Neural progenitor cell (in vitro differentiated cells): Measurements from ENCODE around the gene C9orf153. TPM values are rescaled to one million over a fixed set of nuclear protein-coding genes. Genes with fewer than 3 reads are reported as not detected.

Experiments
- DNase-seq: peaks from one replicate; pipeline ENCODE4 v3.0.0-alpha.2; 2016; ENCODE audit warnings: low spot score
- H2AFZ ChIP-seq: fragments of 200-600 bp; sonication (generic); replicated peaks from 2 replicates; pipeline ENCODE4 v1.6.1; 2016; ENCODE audit warnings: antibody characterized with exemption
- H3F3A ChIP-seq: fragments of 200-600 bp; sonication (generic); 2 replicates; pipeline ENCODE4 v1.6.1; 2016; ENCODE audit warnings: antibody characterized with exemption, low read depth
- H3K27ac ChIP-seq: fragments of 200-600 bp; sonication (generic); 2 replicates; pipeline ENCODE4 v1.5.1; 2016; ENCODE audit warnings: mild to moderate bottlenecking
- H3K27me3 ChIP-seq: fragments of 200-600 bp; sonication (generic); 2 replicates; pipeline ENCODE4 v1.6.1; 2016; ENCODE audit warnings: mild to moderate bottlenecking, moderate library complexity
- H3K36me3 ChIP-seq: fragments of 200-600 bp; sonication (generic); 2 replicates; pipeline ENCODE4 v1.5.1; 2016
- H3K4me1 ChIP-seq: fragments of 200-600 bp; sonication (generic); 2 replicates; pipeline ENCODE4 v1.6.1; 2016; ENCODE audit warnings: mixed run types
- H3K4me2 ChIP-seq: fragments of 200-600 bp; sonication (generic); 2 replicates; pipeline ENCODE4 v1.6.1; 2016
- H3K4me3 ChIP-seq: fragments of 200-600 bp; sonication (generic); 2 replicates; pipeline ENCODE4 v1.5.1; 2016
- H3K79me2 ChIP-seq: fragments of 200-600 bp; sonication (generic); 2 replicates; pipeline ENCODE4 v1.6.1; 2016; ENCODE audit warnings: low read depth
- H3K9ac ChIP-seq: fragments of 200-600 bp; sonication (generic); 2 replicates; pipeline ENCODE4 v1.6.1; 2016
- H3K9me3 ChIP-seq: fragments of 200-600 bp; sonication (generic); 2 replicates; pipeline ENCODE4 v1.5.1; 2016; ENCODE audit warnings: low read depth
- H4K20me1 ChIP-seq: fragments of 200-600 bp; sonication (generic); 2 replicates; pipeline ENCODE4 v1.6.1; 2016; ENCODE audit warnings: low read depth
- H3K27ac Mint-ChIP-seq: 3 replicates; pipeline ENCODE4 v1.8.0; 2021; ENCODE audit warnings: mixed read lengths
- H3K27me3 Mint-ChIP-seq: 2 replicates; pipeline ENCODE4 v1.8.0; 2022; ENCODE audit warnings: low read depth, mild to moderate bottlenecking, inconsistent platforms, moderate library complexity, mixed read lengths; ENCODE audit not compliant: insufficient read depth
- H3K36me3 Mint-ChIP-seq: 3 replicates; pipeline ENCODE4 v1.8.0; 2021; ENCODE audit warnings: mixed read lengths
- H3K4me1 Mint-ChIP-seq: 3 replicates; pipeline ENCODE4 v1.8.0; 2021; ENCODE audit warnings: mixed read lengths
- H3K4me3 Mint-ChIP-seq: 3 replicates; pipeline ENCODE4 v1.8.0; 2021; ENCODE audit warnings: mild to moderate bottlenecking, moderate library complexity, mixed read lengths
- H3K9me3 Mint-ChIP-seq: 3 replicates; pipeline ENCODE4 v1.8.0; 2020; ENCODE audit warnings: mixed read lengths
- EZH2 ChIP-seq: fragments of 200-600 bp; sonication (generic); IDR thresholded peaks from 2 replicates; pipeline ENCODE4 v1.6.1; 2017; ENCODE audit warnings: antibody characterized with exemption, mild to moderate bottlenecking, moderate library complexity
- EZH2phosphoT487 ChIP-seq: fragments of 200-600 bp; sonication (generic); IDR thresholded peaks from 2 replicates; pipeline ENCODE4 v1.6.1; 2017; ENCODE audit warnings: antibody characterized with exemption
- total RNA-seq: library from RNA; depleted of rRNA; stranded (reverse); fragments of >200 nt; gene quantifications from 2 replicates; pipeline ENCODE4 v1.2.3, GENCODE V29; 2015; ENCODE audit warnings: low replicate concordance
- TF ChIP-seq, protein P1 (sequence below): fragments of 200-600 bp; sonication (generic); IDR thresholded peaks from 2 replicates; pipeline ENCODE4 v1.5.1; 2017; ENCODE audit warnings: antibody characterized with exemption, mild to moderate bottlenecking

C9orf153 gene
- total RNA-seq, 1 donor from 2014 or later, result not detected

DNA sequence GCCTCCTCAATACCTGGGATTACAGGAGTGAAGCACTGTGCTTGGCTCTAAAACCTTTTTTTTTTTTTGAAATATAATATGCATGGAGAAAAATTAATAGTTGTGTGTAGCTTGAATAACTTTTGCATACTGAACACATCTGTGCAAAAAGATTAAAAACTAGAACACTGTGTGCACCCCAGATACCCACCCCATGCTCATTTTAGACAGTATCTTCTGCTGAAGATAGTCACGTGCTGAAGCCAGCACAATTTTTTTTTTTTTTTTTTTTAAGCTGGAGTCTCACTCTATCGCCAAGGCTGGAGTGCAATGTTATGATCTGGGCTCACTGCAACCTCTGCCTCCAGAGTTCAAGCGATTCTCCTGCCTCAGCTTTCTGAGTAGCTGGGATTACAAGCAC lies 39.9 kb downstream of the C9orf153 start:
- H2AFZ ChIP-seq, result no peak overlapping the region
- Mint-ChIP-seq H3K4me1 (no peaks in the 10 kb centered on the region), H3K27me3 (no peaks in the 10 kb centered on the region), H3K27ac (no peak overlapping the region), H3K4me3 (no peak overlapping the region), H3K36me3 (no peaks in the 10 kb centered on the region), H3K9me3 (no peaks in the 10 kb centered on the region)
- TF ChIP-seq EZH2 (no peak), EZH2phosphoT487 (no peak)
- TF ChIP-seq, protein P1, sequence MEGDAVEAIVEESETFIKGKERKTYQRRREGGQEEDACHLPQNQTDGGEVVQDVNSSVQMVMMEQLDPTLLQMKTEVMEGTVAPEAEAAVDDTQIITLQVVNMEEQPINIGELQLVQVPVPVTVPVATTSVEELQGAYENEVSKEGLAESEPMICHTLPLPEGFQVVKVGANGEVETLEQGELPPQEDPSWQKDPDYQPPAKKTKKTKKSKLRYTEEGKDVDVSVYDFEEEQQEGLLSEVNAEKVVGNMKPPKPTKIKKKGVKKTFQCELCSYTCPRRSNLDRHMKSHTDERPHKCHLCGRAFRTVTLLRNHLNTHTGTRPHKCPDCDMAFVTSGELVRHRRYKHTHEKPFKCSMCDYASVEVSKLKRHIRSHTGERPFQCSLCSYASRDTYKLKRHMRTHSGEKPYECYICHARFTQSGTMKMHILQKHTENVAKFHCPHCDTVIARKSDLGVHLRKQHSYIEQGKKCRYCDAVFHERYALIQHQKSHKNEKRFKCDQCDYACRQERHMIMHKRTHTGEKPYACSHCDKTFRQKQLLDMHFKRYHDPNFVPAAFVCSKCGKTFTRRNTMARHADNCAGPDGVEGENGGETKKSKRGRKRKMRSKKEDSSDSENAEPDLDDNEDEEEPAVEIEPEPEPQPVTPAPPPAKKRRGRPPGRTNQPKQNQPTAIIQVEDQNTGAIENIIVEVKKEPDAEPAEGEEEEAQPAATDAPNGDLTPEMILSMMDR, result no peak
- H3K36me3 ChIP-seq, result no peaks in the 10 kb centered on the region
- H3K27me3 ChIP-seq, result no peaks in the 10 kb centered on the region
- no peak overlapping the region for H3K27ac ChIP-seq
- no peak overlapping the region for H3K4me2 ChIP-seq
- no peaks in the 10 kb centered on the region for H3K79me2 ChIP-seq
- no peaks in the 10 kb centered on the region for H4K20me1 ChIP-seq
- H3K9ac ChIP-seq, result no peak overlapping the region
- H3K9me3 ChIP-seq, result no peaks in the 10 kb centered on the region
- DNase-seq, result no peak
- H3K4me1 ChIP-seq, result no peaks in the 10 kb centered on the region
- no peak overlapping the region for H3K4me3 ChIP-seq
- no peaks in the 10 kb centered on the region for H3F3A ChIP-seq

DNA sequence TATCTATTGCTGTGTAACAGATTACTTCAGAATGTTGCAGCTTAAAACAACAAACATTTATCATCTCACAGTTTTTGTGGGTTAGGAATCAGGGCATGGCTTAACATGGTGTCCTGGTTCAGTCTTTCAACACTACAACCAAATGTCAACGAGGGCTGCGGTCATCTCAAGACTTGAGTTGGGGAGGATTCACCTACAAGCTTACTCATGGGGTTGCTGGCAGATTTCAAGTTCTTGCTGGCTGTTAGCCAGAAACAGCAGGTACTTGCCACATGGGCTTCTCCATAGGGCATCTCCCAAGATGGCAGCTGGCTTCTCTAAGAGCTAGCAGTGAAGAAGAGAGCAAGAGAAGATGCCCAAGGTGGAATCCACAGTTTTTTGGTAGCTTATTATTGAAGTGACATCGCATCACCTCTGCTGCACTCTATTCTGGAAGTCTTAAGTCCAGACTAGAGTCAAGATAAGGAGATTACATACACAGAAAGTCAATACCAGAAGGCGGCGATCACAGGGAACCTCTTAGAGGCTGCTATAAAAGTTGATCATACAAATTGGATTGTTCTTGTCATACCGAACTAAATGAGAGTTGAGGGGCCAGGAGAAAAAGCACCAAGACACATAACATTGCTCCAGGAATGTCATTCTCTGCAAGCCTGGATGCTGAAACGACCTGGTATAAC lies 42.2 kb downstream of the C9orf153 start:
- Mint-ChIP-seq H3K27ac (no peak overlapping the region), H3K9me3 (no peaks in the 10 kb centered on the region), H3K27me3 (peaks cover 4% of the 10 kb centered on the region), H3K36me3 (no peaks in the 10 kb centered on the region), H3K4me3 (no peak overlapping the region), H3K4me1 (no peaks in the 10 kb centered on the region)
- H3K27ac ChIP-seq, result no peak overlapping the region
- no peaks in the 10 kb centered on the region for H3F3A ChIP-seq
- H3K36me3 ChIP-seq, result no peaks in the 10 kb centered on the region
- H3K79me2 ChIP-seq, result no peaks in the 10 kb centered on the region
- H3K9ac ChIP-seq, result no peak overlapping the region
- no peak overlapping the region for H2AFZ ChIP-seq
- no peaks in the 10 kb centered on the region for H3K4me1 ChIP-seq
- no peak for TF ChIP-seq EZH2phosphoT487
- TF ChIP-seq EZH2, result no peak
- TF ChIP-seq, protein P1, result no peak
- H4K20me1 ChIP-seq, result no peaks in the 10 kb centered on the region
- H3K27me3 ChIP-seq, result no peaks in the 10 kb centered on the region
- no peak overlapping the region for H3K4me2 ChIP-seq
- no peak for DNase-seq
- no peaks in the 10 kb centered on the region for H3K9me3 ChIP-seq
- H3K4me3 ChIP-seq, result no peak overlapping the region

DNA sequence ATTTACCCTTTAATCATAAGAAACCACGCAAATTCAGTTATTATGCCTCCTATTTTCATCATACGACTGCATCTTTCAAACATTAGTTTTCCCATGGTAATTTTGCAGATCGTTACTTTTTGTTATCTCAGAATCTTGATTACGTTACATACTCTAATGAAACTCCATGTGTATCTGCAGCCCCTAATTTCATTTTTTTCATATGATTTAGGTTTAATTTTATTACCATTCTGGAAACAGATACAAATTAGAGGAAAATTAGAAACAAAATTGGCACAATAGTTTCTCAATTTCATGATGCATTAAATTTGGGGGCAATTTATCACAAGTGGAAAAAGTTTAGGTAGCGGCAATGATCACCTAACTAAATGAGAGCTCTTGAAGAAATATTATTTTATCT lies 52.3 kb downstream of the C9orf153 start:
- H3K9me3 Mint-ChIP-seq, result no peaks in the 10 kb centered on the region
- no peak overlapping the region for H3K9ac ChIP-seq

More for the DNA sequence above, 52.3 kb downstream of the C9orf153 start:
- H3K36me3 ChIP-seq, result no peaks in the 10 kb centered on the region
- H3K4me3 Mint-ChIP-seq, result no peak overlapping the region
- H3K27ac Mint-ChIP-seq, result no peak overlapping the region
- H3K4me3 ChIP-seq, result no peak overlapping the region
- DNase-seq, result no peak
- H3K4me1 Mint-ChIP-seq, result peaks cover 1% of the 10 kb centered on the region
- H4K20me1 ChIP-seq, result no peaks in the 10 kb centered on the region
- H3F3A ChIP-seq, result no peaks in the 10 kb centered on the region
- no peak overlapping the region for H3K4me2 ChIP-seq
- H3K27ac ChIP-seq, result no peak overlapping the region
- peaks cover 3% of the 10 kb centered on the region for H3K27me3 Mint-ChIP-seq
- H3K36me3 Mint-ChIP-seq, result no peaks in the 10 kb centered on the region
- H3K9me3 ChIP-seq, result no peaks in the 10 kb centered on the region
- TF ChIP-seq EZH2, result no peak
- no peak for TF ChIP-seq EZH2phosphoT487
- TF ChIP-seq, protein P1, result no peak
- H3K4me1 ChIP-seq, result no peaks in the 10 kb centered on the region
- no peak overlapping the region for H2AFZ ChIP-seq
- H3K79me2 ChIP-seq, result no peaks in the 10 kb centered on the region
- no peaks in the 10 kb centered on the region for H3K27me3 ChIP-seq
